A673 (cell line): Measurements from ENCODE around the gene CDKN3. TPM values are rescaled to one million over a fixed set of nuclear protein-coding genes. Genes with fewer than 3 reads are reported as not detected.

Experiments
- BruUV-seq: library from RNA; stranded (reverse); fragments of 400-500 nt; replicated peaks from 2 replicates; lab custom pipeline; 2021; lab: Mats Ljungman, UMichigan
- CTCF ChIA-PET: fragments of 300-600 bp; sonication (Branson Sonifier 250); formaldehyde crosslinking; loops from one replicate; lab custom pipeline; 2022; ENCODE audit warnings: antibody characterized with exemption; lab: Charles Lee
- POLR2A ChIA-PET: fragments of 300-600 bp; sonication (Branson Sonifier 250); formaldehyde crosslinking; loops from one replicate; lab custom pipeline; 2022; ENCODE audit warnings: antibody characterized with exemption; ENCODE audit not compliant: low non-redundant PET; lab: Charles Lee
- DNase-seq: peaks from one replicate; pipeline ENCODE4 v3.0.0-alpha.2; 2015; ENCODE audit warnings: low spot score
- H3K27ac ChIP-seq: fragments of 200-600 bp; sonication (generic); 2 replicates; pipeline ENCODE4 v1.5.1; 2016; ENCODE audit warnings: mixed run types, low read depth, mild to moderate bottlenecking, mixed read lengths, antibody characterized with exemption, low read length; ENCODE audit not compliant: poor library complexity, severe bottlenecking
- H3K27me3 ChIP-seq: fragments of 200-600 bp; sonication (generic); replicated peaks from 2 replicates; pipeline ENCODE4 v1.6.1; 2017; ENCODE audit warnings: mixed run types, low read depth, mild to moderate bottlenecking, mixed read lengths, antibody characterized with exemption, low read length; ENCODE audit not compliant: insufficient read depth, poor library complexity
- H3K36me3 ChIP-seq: fragments of 200-600 bp; sonication (generic); 2 replicates; pipeline ENCODE4 v1.6.1; 2016; ENCODE audit warnings: mixed run types, mild to moderate bottlenecking, mixed read lengths, antibody characterized with exemption, low read length; ENCODE audit not compliant: insufficient read depth, poor library complexity, severe bottlenecking
- H3K4me1 ChIP-seq: fragments of 200-600 bp; sonication (generic); 2 replicates; pipeline ENCODE4 v1.6.1; 2017; ENCODE audit warnings: mixed run types, mild to moderate bottlenecking, mixed read lengths, antibody characterized with exemption, low read length; ENCODE audit not compliant: insufficient read depth, poor library complexity, severe bottlenecking
- H3K4me3 ChIP-seq: fragments of 200-600 bp; sonication (generic); 2 replicates; pipeline ENCODE4 v1.5.1; 2016; ENCODE audit warnings: low read depth, mixed run types, mild to moderate bottlenecking, mixed read lengths, low read length; ENCODE audit not compliant: poor library complexity, severe bottlenecking
- H3K9me3 ChIP-seq: fragments of 200-600 bp; sonication (generic); 2 replicates; pipeline ENCODE4 v1.6.1; 2016; ENCODE audit warnings: mixed run types, low read depth, mild to moderate bottlenecking, mixed read lengths, antibody characterized with exemption, low read length; ENCODE audit not compliant: poor library complexity, severe bottlenecking
- EZH2 ChIP-seq: fragments of 200-600 bp; sonication (generic); IDR thresholded peaks from 2 replicates; pipeline ENCODE4 v1.6.1; 2017; ENCODE audit warnings: borderline replicate concordance, low read depth, mild to moderate bottlenecking, mixed read lengths, antibody characterized with exemption, low read length; ENCODE audit not compliant: poor library complexity, severe bottlenecking
- intact Hi-C: fragments of 100-400 bp; cut with micrococcal nuclease; formaldehyde crosslinking; loops from one replicate; pipeline ENCODE4 v1.10.0; 2022; ENCODE audit not compliant: unreplicated experiment
- total RNA-seq: library from RNA; stranded (reverse); gene quantifications from 2 replicates; pipeline ENCODE4 v1.2.3, GENCODE V29; 2021
- TF ChIP-seq, protein P1 (sequence below): fragments of 300-800, 200-600 bp; sonication (generic); conservative IDR thresholded peaks from 2 replicates; pipeline ENCODE4 v1.5.1; 2017; ENCODE audit warnings: low read depth, mild to moderate bottlenecking, antibody characterized with exemption, low read length, moderate library complexity, mixed read lengths

CDKN3 gene
- total RNA-seq, 1 experiment from 2014 or later: 108 TPM

DNA sequence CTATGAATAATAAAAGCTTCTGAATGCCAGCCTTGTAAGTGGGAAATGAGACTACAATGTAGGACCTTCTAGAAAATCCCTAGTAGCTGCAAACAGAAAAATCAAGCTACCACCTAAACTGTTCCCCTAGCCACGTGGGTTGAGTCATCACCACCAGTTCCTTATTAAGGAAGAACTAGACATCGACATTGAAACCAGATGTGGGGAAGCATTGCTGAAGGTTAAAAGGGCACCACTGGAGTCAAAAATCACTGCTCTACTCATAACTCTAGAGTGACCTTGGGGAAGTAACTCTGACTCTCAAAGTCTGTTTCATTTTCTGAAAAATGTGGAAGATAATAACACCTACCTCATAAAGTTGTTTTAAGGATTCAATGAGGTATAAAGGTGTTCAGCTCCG is 53.7 kb downstream of the CDKN3 start:
- no peak for TF ChIP-seq EZH2
- TF ChIP-seq, protein P1, sequence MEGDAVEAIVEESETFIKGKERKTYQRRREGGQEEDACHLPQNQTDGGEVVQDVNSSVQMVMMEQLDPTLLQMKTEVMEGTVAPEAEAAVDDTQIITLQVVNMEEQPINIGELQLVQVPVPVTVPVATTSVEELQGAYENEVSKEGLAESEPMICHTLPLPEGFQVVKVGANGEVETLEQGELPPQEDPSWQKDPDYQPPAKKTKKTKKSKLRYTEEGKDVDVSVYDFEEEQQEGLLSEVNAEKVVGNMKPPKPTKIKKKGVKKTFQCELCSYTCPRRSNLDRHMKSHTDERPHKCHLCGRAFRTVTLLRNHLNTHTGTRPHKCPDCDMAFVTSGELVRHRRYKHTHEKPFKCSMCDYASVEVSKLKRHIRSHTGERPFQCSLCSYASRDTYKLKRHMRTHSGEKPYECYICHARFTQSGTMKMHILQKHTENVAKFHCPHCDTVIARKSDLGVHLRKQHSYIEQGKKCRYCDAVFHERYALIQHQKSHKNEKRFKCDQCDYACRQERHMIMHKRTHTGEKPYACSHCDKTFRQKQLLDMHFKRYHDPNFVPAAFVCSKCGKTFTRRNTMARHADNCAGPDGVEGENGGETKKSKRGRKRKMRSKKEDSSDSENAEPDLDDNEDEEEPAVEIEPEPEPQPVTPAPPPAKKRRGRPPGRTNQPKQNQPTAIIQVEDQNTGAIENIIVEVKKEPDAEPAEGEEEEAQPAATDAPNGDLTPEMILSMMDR: no peak
- intact Hi-C loops: no loop called here
- ChIA-PET CTCF (no interaction called here), POLR2A (no interaction called here)
- Histone ChIP-seq H3K9me3 (no peaks in the 10 kb centered on the region), H3K27me3 (no peaks in the 10 kb centered on the region), H3K27ac (no peak overlapping the region), H3K36me3 (no peaks in the 10 kb centered on the region), H3K4me1 (peaks cover 5% of the 10 kb centered on the region), H3K4me3 (no peak overlapping the region)
- BruUV-seq: no TSS peak
- DNase-seq: no peak

DNA sequence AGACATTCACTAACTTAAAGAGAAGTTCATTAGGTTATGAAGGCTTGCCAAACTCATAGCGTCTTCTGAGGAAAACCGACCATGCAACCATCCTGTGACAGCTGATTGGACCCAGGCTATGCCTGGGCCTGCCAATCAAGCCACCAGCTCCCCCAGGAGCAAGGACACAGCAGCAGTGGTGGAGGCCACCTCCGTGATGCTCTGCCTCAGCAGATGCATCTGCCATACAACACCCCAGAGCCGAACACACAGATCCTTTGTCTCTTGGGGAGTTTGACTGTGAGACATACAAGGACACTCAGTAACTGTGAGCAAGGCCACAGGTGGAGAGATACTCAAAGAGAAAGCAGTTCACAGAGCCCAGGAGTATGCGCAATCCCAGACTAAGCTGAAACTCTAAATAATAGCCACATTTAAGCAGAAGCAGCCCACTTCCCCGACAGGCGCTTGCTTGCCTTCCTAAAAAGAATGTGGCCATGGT is 54.4 kb downstream of the CDKN3 start:
- no peak overlapping the region for H3K27ac ChIP-seq
- TF ChIP-seq, protein P1: no peak
- no peak for TF ChIP-seq EZH2
- DNase-seq: no peak
- no TSS peak for BruUV-seq
- H3K4me3 ChIP-seq: no peak overlapping the region
- intact Hi-C loops: no loop called here
- no peaks in the 10 kb centered on the region for H3K36me3 ChIP-seq
- H3K4me1 ChIP-seq: peaks cover 2% of the 10 kb centered on the region
- H3K9me3 ChIP-seq: no peaks in the 10 kb centered on the region
- ChIA-PET CTCF (no interaction called here), POLR2A (no interaction called here)
- H3K27me3 ChIP-seq: no peaks in the 10 kb centered on the region

DNA sequence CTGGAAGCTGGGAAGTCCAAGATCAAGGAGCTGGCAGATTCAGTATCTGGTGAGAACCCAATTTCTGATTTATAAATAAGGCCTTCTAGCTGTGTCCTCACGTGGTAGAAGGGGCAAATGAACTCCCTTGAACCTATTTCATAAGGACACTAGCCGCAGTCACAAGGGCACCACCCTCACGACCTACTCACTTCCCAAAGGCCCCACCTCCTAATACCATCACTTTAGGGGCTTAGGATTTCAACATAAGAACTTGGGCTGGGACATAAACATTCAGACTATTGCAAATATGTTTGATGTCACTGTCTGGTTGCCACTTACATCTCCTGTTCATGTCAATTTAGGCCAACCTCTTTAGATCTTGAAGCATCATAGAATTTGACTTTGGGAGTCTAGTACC is 55.2 kb downstream of the CDKN3 start:
- H3K4me3 ChIP-seq: no peak overlapping the region
- H3K27ac ChIP-seq: no peak overlapping the region
- intact Hi-C loops: no loop called here
- no peaks in the 10 kb centered on the region for H3K27me3 ChIP-seq
- H3K4me1 ChIP-seq: no peaks in the 10 kb centered on the region
- no peak for DNase-seq
- H3K9me3 ChIP-seq: no peaks in the 10 kb centered on the region
- no peaks in the 10 kb centered on the region for H3K36me3 ChIP-seq
- BruUV-seq: no TSS peak
- POLR2A ChIA-PET: no interaction called here
- CTCF ChIA-PET: no interaction called here
- TF ChIP-seq, protein P1: no peak
- TF ChIP-seq EZH2: no peak
